MCF 10A (cell line): ENCODE data around the gene STEAP1B. TPM values are rescaled to one million over a fixed set of nuclear protein-coding genes. Genes with fewer than 3 reads are reported as not detected.

Source experiments
- BruUV-seq: library from RNA; stranded (reverse); fragments of 400-500 nt; replicated peaks from 2 replicates; lab custom pipeline; 2021; lab: Mats Ljungman, UMichigan
- CTCF ChIA-PET: fragments of 300-600 bp; sonication (Branson Sonifier 250); formaldehyde crosslinking; extraction: SDS; loops from one replicate; lab custom pipeline; 2021; ENCODE audit warnings: antibody characterized with exemption, inconsistent platforms; lab: Yijun Ruan, JAX
- POLR2A ChIA-PET: fragments of 300-600, 350-650 bp; sonication (Branson Sonifier 250); formaldehyde crosslinking; extraction: SDS; loops from one replicate; lab custom pipeline; 2020; ENCODE audit warnings: antibody characterized with exemption, inconsistent platforms; lab: Yijun Ruan, JAX
- DNase-seq: peaks from one replicate; pipeline ENCODE4 v3.0.0-alpha.2; 2018; ENCODE audit not compliant: unreplicated experiment
- H3K27ac Mint-ChIP-seq: one replicate; pipeline ENCODE4 v1.8.0; 2022; ENCODE audit warnings: mild to moderate bottlenecking, low read depth, mixed read lengths; ENCODE audit not compliant: unreplicated experiment
- H3K27me3 Mint-ChIP-seq: one replicate; pipeline ENCODE4 v1.8.0; 2022; ENCODE audit warnings: mixed read lengths; ENCODE audit not compliant: insufficient read depth, unreplicated experiment
- H3K36me3 Mint-ChIP-seq: one replicate; pipeline ENCODE4 v1.8.0; 2022; ENCODE audit warnings: mild to moderate bottlenecking, moderate library complexity, mixed read lengths; ENCODE audit not compliant: insufficient read depth, unreplicated experiment
- H3K4me1 Mint-ChIP-seq: one replicate; pipeline ENCODE4 v1.8.0; 2022; ENCODE audit warnings: mixed read lengths; ENCODE audit not compliant: insufficient read depth, unreplicated experiment
- H3K4me3 Mint-ChIP-seq: one replicate; pipeline ENCODE4 v1.8.0; 2022; ENCODE audit warnings: mild to moderate bottlenecking, moderate library complexity, mixed read lengths; ENCODE audit not compliant: unreplicated experiment
- H3K9me3 Mint-ChIP-seq: one replicate; pipeline ENCODE4 v1.8.0; 2022; ENCODE audit warnings: mixed read lengths; ENCODE audit not compliant: unreplicated experiment
- CTCF ChIP-seq: fragments of 200-600 bp; IDR thresholded peaks from one replicate; pipeline ENCODE4 v1.8.0; 2022; ENCODE audit warnings: antibody characterized with exemption, mild to moderate bottlenecking; ENCODE audit not compliant: unreplicated experiment
- intact Hi-C: fragments of 100-400 bp; cut with micrococcal nuclease; formaldehyde crosslinking; loops from 2 replicates; pipeline ENCODE4 v1.14.1; 2022
- total RNA-seq: library from RNA; stranded (reverse); gene quantifications from 2 replicates; pipeline ENCODE4 v1.2.3, GENCODE V29; 2022

Gene STEAP1B
- total RNA-seq, 1 experiment from 2014 or later: not detected

- CTCF ChIA-PET: interaction anchor here (9.1 kb wide), 1 partner anchor 378 kb away, joined by 88 read pairs; no protein-coding TSS in a partner anchor
- intact Hi-C loops: loop anchor here (1.0 to 2.0 kb wide), 2 partner anchors 191 to 385 kb away; no protein-coding TSS in a partner anchor
- no peak for DNase-seq
- Mint-ChIP-seq H3K9me3 (no peaks in the 10 kb centered on the region), H3K27me3 (no peaks in the 10 kb centered on the region), H3K4me1 (peaks cover 6% of the 10 kb centered on the region), H3K36me3 (no peaks in the 10 kb centered on the region), H3K27ac (no peak overlapping the region), H3K4me3 (no peak overlapping the region)
- no TSS peak for BruUV-seq
- TF ChIP-seq CTCF: no peak
- POLR2A ChIA-PET: no interaction called here
Measured at GRCh38 chr7:22487978-22488642, 11.9 kb downstream of the STEAP1B start.

- ChIA-PET POLR2A (no interaction called here), CTCF (interaction anchor here (1.6 to 9.1 kb wide), 4 partner anchors 16 to 383 kb away, joined by 3 to 88 read pairs (median 4); no protein-coding TSS in a partner anchor)
- intact Hi-C loops: no loop called here
- Mint-ChIP-seq H3K4me3 (no peak overlapping the region), H3K4me1 (peaks cover 6% of the 10 kb centered on the region), H3K27me3 (no peaks in the 10 kb centered on the region), H3K9me3 (no peaks in the 10 kb centered on the region), H3K36me3 (no peaks in the 10 kb centered on the region), H3K27ac (no peak overlapping the region)
- BruUV-seq: no TSS peak
- no peak for DNase-seq
- no peak for TF ChIP-seq CTCF
Measured at GRCh38 chr7:22486597-22486996, 13.4 kb downstream of the STEAP1B start.

- H3K36me3 Mint-ChIP-seq: no peaks in the 10 kb centered on the region
- POLR2A ChIA-PET: interaction anchor here (1.6 kb wide), 1 partner anchor 128 kb away, joined by 5 read pairs; the partner anchor contains the start of gene RAPGEF5
- CTCF ChIA-PET: interaction anchor here (0.6 to 9.1 kb wide), 9 partner anchors 17 to 382 kb away, joined by 3 to 88 read pairs (median 3); no protein-coding TSS in a partner anchor
- no peaks in the 10 kb centered on the region for H3K9me3 Mint-ChIP-seq
- no TSS peak for BruUV-seq
- peaks cover 6% of the 10 kb centered on the region for H3K4me1 Mint-ChIP-seq
- no peak for DNase-seq
- no peak overlapping the region for H3K4me3 Mint-ChIP-seq
- intact Hi-C loops: no loop called here
- no peak for TF ChIP-seq CTCF
- no peak overlapping the region for H3K27ac Mint-ChIP-seq
- H3K27me3 Mint-ChIP-seq: no peaks in the 10 kb centered on the region
Measured at GRCh38 chr7:22485189-22485588, 14.8 kb downstream of the STEAP1B start.

GRCh38 chr7:22482503-22482902 lies 17.5 kb downstream of the STEAP1B start:
- no peaks in the 10 kb centered on the region for H3K36me3 Mint-ChIP-seq
- no peak overlapping the region for H3K4me3 Mint-ChIP-seq

More at GRCh38 chr7:22482503-22482902, 17.5 kb downstream of the STEAP1B start:
- no peak overlapping the region for H3K27ac Mint-ChIP-seq
- no peaks in the 10 kb centered on the region for H3K4me1 Mint-ChIP-seq
- ChIA-PET CTCF (interaction anchor here (9.1 kb wide), 1 partner anchor 372 kb away, joined by 88 read pairs; no protein-coding TSS in a partner anchor), POLR2A (interaction anchor here (0.7 kb wide), 1 partner anchor 398 kb away, joined by 3 read pairs; no protein-coding TSS in a partner anchor)
- no peak for TF ChIP-seq CTCF
- intact Hi-C loops: no loop called here
- H3K9me3 Mint-ChIP-seq: no peaks in the 10 kb centered on the region
- no peaks in the 10 kb centered on the region for H3K27me3 Mint-ChIP-seq
- BruUV-seq: no TSS peak
- DNase-seq: no peak
